Keratinocyte (primary cell): ENCODE data around the gene TMED10. TPM values are rescaled to one million over a fixed set of nuclear protein-coding genes. Genes with fewer than 3 reads are reported as not detected.

ENCODE experiments used
- DNase-seq: peaks from one replicate; pipeline ENCODE4 v3.0.0-alpha.2; 2011; ENCODE audit warnings: low read depth, missing footprints, low spot score
- FAIRE-seq: peaks from 2 replicates; lab custom pipeline; 2011; peaks lifted over from hg19 to GRCh38; lab: Jason Lieb, UNC
- H2AFZ ChIP-seq: 2 replicates; pipeline ENCODE4 v1.6.0; 2012; ENCODE audit warnings: low read length, control low read depth, inconsistent platforms; ENCODE audit not compliant: control insufficient read depth
- H3K27ac ChIP-seq: 2 replicates; pipeline ENCODE4 v1.5.1; 2011; ENCODE audit warnings: low read length; ENCODE audit not compliant: control insufficient read depth, insufficient read depth
- H3K27me3 ChIP-seq: 3 replicates; pipeline ENCODE4 v1.6.0; 2011; ENCODE audit warnings: low read length; ENCODE audit not compliant: control insufficient read depth, insufficient read depth; ENCODE audit errors: extremely low read depth
- H3K36me3 ChIP-seq, 2 experiments: 2 replicates in 1 of 2; 3 replicates in 1 of 2; pipeline ENCODE4 v1.5.1; 2011; ENCODE audit warnings: low read length in 2 of 2, mild to moderate bottlenecking in 1 of 2; ENCODE audit not compliant: control insufficient read depth in 2 of 2, insufficient read depth in 2 of 2; ENCODE audit errors: extremely low read depth in 1 of 2
- H3K4me1 ChIP-seq: 3 replicates; pipeline ENCODE4 v1.5.1; 2011; ENCODE audit warnings: low read length; ENCODE audit not compliant: control insufficient read depth, insufficient read depth; ENCODE audit errors: extremely low read depth
- H3K4me2 ChIP-seq: 3 replicates; pipeline ENCODE4 v1.6.0; 2011; ENCODE audit warnings: low read depth, low read length; ENCODE audit not compliant: control insufficient read depth, insufficient read depth; ENCODE audit errors: extremely low read depth
- H3K4me3 ChIP-seq, 3 experiments: fragments of 200-600 bp in 1 of 3; sonication (generic) in 1 of 3; 2 replicates in 2 of 3; 3 replicates in 1 of 3; pipeline ENCODE4 v1.5.1; 2011 to 2016; ENCODE audit warnings: low read length in 3 of 3, mild to moderate bottlenecking in 3 of 3, control low read depth in 2 of 3, inconsistent platforms in 1 of 3, low read depth in 1 of 3, mixed read lengths in 1 of 3, mixed run types in 1 of 3, moderate library complexity in 1 of 3; ENCODE audit not compliant: control insufficient read depth in 2 of 3, insufficient read depth in 2 of 3; ENCODE audit errors: extremely low read depth in 1 of 3
- H3K79me2 ChIP-seq: 2 replicates; pipeline ENCODE4 v1.6.0; 2012; ENCODE audit warnings: low read length; ENCODE audit not compliant: control insufficient read depth, insufficient read depth
- H3K9ac ChIP-seq: 3 replicates; pipeline ENCODE4 v1.6.0; 2011; ENCODE audit warnings: low read length; ENCODE audit not compliant: control insufficient read depth, insufficient read depth; ENCODE audit errors: extremely low read depth
- H3K9me1 ChIP-seq: 3 replicates; pipeline ENCODE4 v1.6.0; 2011; ENCODE audit warnings: low read length; ENCODE audit not compliant: control insufficient read depth, insufficient read depth; ENCODE audit errors: extremely low read depth
- H3K9me3 ChIP-seq: 2 replicates; pipeline ENCODE4 v1.5.1; 2012; ENCODE audit warnings: low read depth, low read length; ENCODE audit not compliant: control insufficient read depth
- H4K20me1 ChIP-seq: 3 replicates; pipeline ENCODE4 v1.6.0; 2011; ENCODE audit warnings: low read length; ENCODE audit not compliant: control insufficient read depth, insufficient read depth; ENCODE audit errors: extremely low read depth
- CTCF ChIP-seq, 3 experiments: IDR thresholded peaks in 1 of 3; conservative IDR thresholded peaks in 1 of 3; optimal IDR thresholded peaks in 1 of 3; 2 replicates in 2 of 3; 3 replicates in 1 of 3; pipeline versions ENCODE3 to v1.5.1; 2011; ENCODE audit warnings: low read length in 3 of 3, mild to moderate bottlenecking in 3 of 3, moderate library complexity in 2 of 3, control low read depth in 1 of 3, inconsistent platforms in 1 of 3; ENCODE audit not compliant: insufficient read depth in 2 of 3; ENCODE audit errors: extremely low read depth in 1 of 3
- EZH2 ChIP-seq: IDR thresholded peaks from one replicate; pipeline ENCODE4 v1.6.1; 2012; ENCODE audit warnings: inconsistent platforms, mild to moderate bottlenecking, low read length, moderate library complexity
- dilution Hi-C: fragments of 300-500 bp; cut with MboI; formaldehyde crosslinking; loops from one replicate; pipeline ENCODE4 v1.7.0; 2020; ENCODE audit warnings: low sequenced_read_pairs; ENCODE audit not compliant: extremely low pct_ligation_motif_present
- polyA plus RNA-seq, 5 experiments: library from polyadenylated mRNA; depleted of rRNA in 3 of 5; stranded (reverse) in 3 of 5; stranded (forward) in 1 of 5; unstranded in 1 of 5; fragments of >200 nt; gene quantifications; 1 replicate in 1 of 5; 2 replicates in 3 of 5; 3 replicates in 1 of 5; pipeline versions ENCODE4 v1.2.1 to v1.2.3, GENCODE V29; 2011 to 2012; ENCODE audit warnings: missing spikeins in 2 of 5, low read depth in 1 of 5, low replicate concordance in 1 of 5

TMED10 gene
- polyA plus RNA-seq, 1 donor (not counting 4 experiments of a cell fraction or from before 2014, with no cell fraction given) = 428 TPM

- Histone ChIP-seq H3K9ac (no peak overlapping the region), H3K4me2 (no peak overlapping the region), H3K4me3 (no peak overlapping the region), H2AFZ (no peak overlapping the region), H3K36me3 (no peaks in the 10 kb centered on the region), H3K9me1 (no peaks in the 10 kb centered on the region), H3K9me3 (no peaks in the 10 kb centered on the region), H4K20me1 (no peaks in the 10 kb centered on the region), H3K27ac (no peak overlapping the region), H3K27me3 (no peaks in the 10 kb centered on the region), H3K79me2 (no peaks in the 10 kb centered on the region), H3K4me1 (peaks cover 22% of the 10 kb centered on the region)
- FAIRE-seq (no peak), DNase-seq (no peak)
- TF ChIP-seq CTCF (optimal IDR thresholded peaks at IDR 0.05 in 1 of 3, IDR thresholded peaks at IDR 0.05 in 1 of 3, conservative IDR thresholded peaks at IDR 0.05 in 1 of 3; ENCODE audit: extremely low read depth in 1 of 3, insufficient read depth in 2 of 3, low read length in 3 of 3) = no peak
- no peak for TF ChIP-seq EZH2
- dilution Hi-C loops = no loop called here
These were observed 32.4 kb upstream of the TMED10 start for GRCh38 chr14:75208843-75209242.

GRCh38 chr14:75206190-75206589 is 29.8 kb upstream of the TMED10 start:
- DNase-seq (no peak), FAIRE-seq (no peak)
- H3K9ac ChIP-seq = no peak overlapping the region
- peaks cover 24% of the 10 kb centered on the region for H3K4me1 ChIP-seq
- no peaks in the 10 kb centered on the region for H3K36me3 ChIP-seq
- no peaks in the 10 kb centered on the region for H3K9me3 ChIP-seq
- no peaks in the 10 kb centered on the region for H4K20me1 ChIP-seq
- no peak overlapping the region for H3K27ac ChIP-seq
- no peak overlapping the region for H3K4me2 ChIP-seq
- H3K9me1 ChIP-seq = no peaks in the 10 kb centered on the region
- dilution Hi-C loops = no loop called here
- peak overlapping the region; percentile 11 for H2AFZ ChIP-seq
- no peaks in the 10 kb centered on the region for H3K27me3 ChIP-seq
- no peak for TF ChIP-seq CTCF (optimal IDR thresholded peaks at IDR 0.05 in 1 of 3, IDR thresholded peaks at IDR 0.05 in 1 of 3, conservative IDR thresholded peaks at IDR 0.05 in 1 of 3; ENCODE audit: extremely low read depth in 1 of 3, insufficient read depth in 2 of 3, low read length in 3 of 3)
- no peak for TF ChIP-seq EZH2
- H3K4me3 ChIP-seq = no peak overlapping the region
- H3K79me2 ChIP-seq = no peaks in the 10 kb centered on the region
